ENCODE data around the gene SMIM5.

The SMIM5 gene

DNA sequence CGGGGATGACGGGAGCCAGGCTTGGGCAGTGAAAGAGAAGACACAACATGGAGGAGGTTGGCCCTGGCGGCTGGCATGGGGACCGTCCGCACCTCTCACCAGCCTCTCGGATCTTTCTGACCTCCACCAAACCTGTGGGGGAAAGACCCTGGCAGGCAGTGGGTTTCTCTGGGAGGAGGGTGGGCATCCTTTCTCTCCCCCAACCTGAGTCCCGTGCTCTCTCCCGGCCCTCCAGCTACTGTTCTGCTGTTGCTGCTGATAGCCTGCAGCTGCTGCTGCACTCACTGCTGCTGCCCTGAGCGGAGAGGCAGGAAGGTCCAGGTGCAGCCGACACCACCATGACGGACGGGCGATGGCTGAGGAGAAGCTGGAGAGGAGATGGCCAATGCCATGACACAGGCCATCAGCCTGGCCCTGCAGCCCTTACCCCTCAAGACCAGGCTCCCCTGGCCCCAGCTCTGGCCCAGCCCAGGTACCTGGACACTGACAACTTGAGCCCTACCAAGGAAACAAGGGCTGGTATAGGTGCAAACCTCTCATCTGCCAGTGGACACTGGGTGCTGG lies 7.4 kb downstream of the SMIM5 start:
- DNase-seq (ENCODE audit: low read depth), result no peak

DNA sequence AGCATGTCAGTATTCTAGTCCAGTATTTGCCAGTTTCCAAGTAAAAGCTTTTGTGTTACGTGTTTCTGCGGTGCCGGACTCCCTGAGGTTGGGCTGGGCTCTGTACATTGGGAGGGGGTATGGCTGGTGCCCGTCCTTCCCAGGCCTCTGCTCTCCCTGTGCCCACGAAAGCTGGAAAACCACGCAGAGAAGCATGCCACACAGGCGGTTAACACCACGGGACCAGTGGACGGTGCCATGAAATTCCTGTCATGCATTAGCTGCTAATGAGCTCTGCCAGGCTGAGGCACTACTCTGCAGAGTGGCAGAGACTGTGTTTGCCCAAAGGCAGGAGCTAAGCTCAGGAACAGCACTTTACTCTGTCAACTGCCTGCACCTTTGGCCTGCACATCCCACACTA lies 8.1 kb downstream of the SMIM5 start:
- DNase-seq (ENCODE audit: low read depth), result no peak

- no peak for DNase-seq (ENCODE audit: low read depth)
Observed at GRCh38 chr17:75642182-75642783, 9.0 kb downstream of the SMIM5 start.

DNA sequence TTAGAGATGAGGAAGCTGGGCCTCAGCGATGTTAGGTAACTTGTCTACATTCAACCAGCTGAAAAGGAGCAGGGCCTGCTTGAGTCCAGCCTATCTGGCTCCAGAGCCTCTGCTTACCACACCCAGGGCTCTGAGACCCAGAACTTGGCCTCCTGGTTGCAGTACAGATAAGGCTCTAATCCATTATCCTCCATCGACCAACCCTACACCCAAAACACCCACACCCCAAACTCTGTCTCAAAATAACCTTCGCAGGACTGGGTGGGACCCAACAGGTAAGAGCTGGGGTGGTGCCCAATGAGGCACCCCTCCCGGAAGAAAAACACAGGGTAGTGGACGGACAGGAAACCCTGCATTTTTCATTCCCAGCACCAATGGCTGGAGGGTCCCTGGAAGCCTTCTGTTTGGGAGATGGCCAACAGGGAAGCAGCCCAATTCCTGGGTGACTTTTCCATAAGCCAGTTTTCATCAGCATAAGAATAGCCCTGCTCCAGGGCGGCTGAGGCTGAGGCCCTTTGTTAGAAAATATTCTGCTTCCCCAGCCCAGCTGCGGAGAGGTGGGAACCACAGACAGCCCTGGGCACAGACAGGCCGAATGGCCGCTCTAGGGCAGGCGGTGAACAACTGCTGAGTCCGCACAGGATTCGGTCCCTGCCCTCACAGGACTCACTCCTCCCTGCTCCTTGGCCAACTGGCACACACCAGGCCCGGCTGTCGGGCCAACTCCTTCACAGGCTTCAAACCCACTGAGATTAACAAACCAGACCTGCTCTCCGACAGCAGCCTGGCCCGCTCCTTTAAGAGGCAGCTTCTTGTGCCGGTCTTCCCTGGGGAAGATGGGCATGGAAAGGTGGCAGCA lies 9.8 kb downstream of the SMIM5 start:
- DNase-seq (ENCODE audit: low read depth), result no peak

DNA sequence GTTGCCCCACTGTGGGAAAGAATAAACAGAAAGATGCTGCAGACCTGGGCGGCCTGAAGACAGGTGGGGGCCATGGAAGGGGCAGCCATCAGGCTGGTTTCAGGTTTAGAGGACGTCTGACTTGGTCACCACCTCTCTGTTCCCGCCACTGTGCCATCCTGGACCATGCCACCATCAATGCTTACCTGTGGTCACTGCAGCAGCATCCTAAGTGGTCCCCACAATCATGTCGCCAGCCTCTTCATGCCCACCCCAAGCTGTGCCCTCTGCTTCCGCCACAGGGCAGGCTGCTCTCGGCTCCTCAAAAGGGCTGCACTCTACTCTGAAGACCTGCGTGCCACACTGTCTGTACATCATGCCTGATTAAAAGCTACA lies 10.4 kb downstream of the SMIM5 start:
- DNase-seq (ENCODE audit: low read depth), result no peak

DNA sequence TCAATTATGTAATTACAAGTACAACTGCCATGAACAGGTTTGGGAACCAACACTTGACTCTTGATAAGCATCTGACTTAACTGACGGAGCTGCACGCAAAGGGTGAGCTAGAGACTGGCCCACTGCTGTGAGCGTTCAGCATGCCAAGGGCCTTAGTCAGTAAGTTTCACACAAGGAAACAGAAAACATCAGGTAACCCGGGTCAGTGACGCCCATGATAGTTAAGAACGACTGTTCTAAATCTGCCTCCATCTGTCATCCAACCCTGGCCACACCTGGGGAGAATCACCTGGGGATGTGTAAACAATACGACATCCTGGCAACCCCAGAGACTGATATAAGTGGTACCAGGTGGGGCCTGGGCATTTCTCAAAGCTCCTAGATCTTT lies 12.3 kb downstream of the SMIM5 start:
- no peak for DNase-seq (ENCODE audit: low read depth)

- no peak for DNase-seq (ENCODE audit: low read depth)
Observed at GRCh38 chr17:75645889-75646637, 12.8 kb downstream of the SMIM5 start.

DNA sequence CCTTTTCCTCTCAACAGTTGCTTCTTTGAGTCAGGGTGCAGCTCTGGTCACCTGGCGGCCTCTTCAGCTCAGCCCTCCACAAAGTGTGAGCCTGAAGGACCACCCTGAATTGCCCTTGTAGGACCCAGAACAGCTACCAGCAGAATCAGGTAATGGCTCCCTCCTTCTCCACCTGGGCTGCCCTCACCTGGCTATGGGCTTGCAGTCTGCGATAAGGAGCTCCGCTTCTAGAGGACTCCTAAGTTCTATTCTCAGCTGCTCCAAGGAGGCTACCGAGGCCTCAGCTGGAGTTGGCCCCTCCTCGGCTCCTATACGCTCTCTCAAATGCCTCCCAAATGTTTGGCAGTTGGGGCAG lies 13.4 kb downstream of the SMIM5 start:
- no peak for DNase-seq (ENCODE audit: low read depth)

DNA sequence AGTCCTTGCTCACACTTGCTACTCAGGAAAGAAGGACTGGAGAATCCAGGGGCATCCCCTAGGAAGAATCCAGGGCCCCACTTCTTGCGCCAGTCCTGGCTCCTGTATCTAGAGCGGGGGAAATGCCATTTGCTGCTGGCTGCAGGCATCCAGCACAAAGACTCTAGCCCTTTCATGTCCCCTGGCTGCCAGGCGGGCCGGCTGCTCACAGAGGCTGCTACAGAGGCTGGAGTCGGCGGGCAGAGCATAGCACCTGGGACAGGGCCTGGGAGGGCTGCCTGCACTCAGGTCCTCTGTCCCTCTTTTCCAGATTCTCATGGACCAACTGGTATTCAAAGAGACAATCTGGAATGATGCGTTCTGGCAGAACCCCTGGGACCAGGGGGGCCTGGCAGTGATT lies 13.8 kb downstream of the SMIM5 start:
- DNase-seq (ENCODE audit: low read depth), result no peak

DNA sequence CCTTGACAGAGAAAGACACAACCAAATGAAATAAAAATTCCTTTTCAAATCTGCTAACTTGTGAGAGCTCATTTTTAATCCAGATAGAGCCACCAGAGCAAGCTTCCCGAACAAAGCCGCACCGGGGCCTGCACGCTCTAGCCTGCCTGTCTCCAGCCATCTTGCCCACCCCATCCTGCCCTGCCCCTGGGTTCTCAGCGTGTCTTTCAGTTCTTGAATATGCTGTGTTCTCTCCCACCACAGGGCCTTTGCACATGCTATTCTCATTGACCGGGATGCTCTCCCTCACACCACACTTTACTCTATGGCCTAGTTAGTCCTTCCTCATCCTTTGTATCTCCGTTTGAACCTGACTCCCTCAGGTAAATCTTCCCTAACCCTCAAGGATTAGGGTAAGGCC lies 14.7 kb downstream of the SMIM5 start:
- DNase-seq (ENCODE audit: low read depth), result no peak

DNA sequence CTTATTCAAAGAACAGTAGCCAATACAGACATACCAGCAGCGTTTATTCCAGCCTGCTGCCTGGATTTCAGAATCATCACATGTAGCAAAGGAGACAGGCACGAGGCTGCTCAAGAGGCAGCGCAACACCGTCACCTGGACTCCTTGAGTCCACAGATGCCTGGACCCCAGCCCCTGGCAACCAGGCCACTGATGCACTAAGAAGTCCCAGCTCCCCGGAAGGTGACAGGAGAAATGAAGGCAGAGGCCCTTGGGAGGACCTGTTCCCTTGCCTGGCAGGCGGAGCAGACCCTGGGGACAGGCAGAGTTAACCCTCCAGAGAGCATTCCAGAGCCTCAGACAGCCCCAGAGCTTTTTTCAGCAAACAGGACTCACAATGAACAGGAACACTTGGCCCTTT lies 16.5 kb downstream of the SMIM5 start:
- no peak for DNase-seq (ENCODE audit: low read depth)

- DNase-seq (ENCODE audit: low read depth), result no peak
Observed at GRCh38 chr17:75650874-75651273, 17.6 kb downstream of the SMIM5 start.

- no peak for DNase-seq (ENCODE audit: low read depth)
Observed at GRCh38 chr17:75652341-75652740, 19.1 kb downstream of the SMIM5 start.

DNA sequence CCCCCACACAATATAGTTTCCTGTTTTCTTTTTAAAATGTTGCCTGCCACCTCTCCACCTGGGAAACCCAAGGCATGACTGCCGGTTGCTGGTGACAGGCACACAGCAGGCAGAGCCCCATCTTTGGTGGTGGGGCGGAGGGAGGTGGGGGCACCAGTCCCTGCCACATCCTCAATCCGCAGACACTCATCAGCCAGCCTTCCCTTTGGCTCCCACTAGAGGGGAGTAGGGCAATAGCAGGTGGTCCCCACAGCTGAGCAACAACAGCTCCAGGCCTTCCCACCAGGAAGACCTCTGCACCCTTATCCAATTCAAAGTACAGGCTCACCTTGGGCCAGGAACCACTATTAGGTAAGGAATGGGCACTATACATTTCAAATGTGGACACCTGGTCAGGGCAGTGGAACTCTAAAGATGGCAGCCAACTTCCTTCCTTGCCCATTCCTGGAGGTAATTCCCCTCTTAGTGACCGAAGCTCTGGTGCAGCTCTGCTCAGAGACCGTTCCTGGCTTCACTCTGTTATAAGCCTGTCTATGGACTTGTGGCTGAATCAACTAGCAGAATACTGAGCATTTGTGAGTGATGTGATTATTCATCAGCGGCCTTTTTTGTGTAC lies 19.8 kb downstream of the SMIM5 start:
- DNase-seq (ENCODE audit: low read depth), result no peak

GRCh38 chr17:75654176-75654575 lies 20.9 kb downstream of the SMIM5 start:
- DNase-seq (ENCODE audit: low read depth), result no peak

GRCh38 chr17:75658237-75658636 lies 25.0 kb downstream of the SMIM5 start:
- DNase-seq (ENCODE audit: low read depth), result no peak

- DNase-seq (ENCODE audit: low read depth), result no peak
Observed at GRCh38 chr17:75661531-75661930, 28.3 kb downstream of the SMIM5 start.

DNA sequence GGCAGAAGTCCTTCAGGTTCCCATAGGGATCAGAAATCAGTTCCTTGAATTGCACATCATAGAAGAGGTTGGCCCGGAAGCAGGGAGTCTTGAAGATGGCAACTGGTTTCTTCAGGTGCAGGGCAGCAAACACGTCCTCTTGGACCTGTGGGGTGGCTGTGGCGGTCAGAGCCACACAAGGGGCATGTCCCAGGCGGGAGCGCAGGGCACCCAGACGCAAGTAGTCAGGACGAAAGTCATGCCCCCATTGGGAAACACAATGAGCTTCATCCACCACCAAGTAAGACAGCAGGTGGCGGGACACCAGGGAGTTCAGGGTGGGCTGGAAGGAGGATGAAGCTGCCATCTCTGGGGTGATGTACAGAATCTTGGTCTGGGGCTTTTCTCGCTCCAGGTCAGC lies 29.3 kb downstream of the SMIM5 start:
- no peak for DNase-seq (ENCODE audit: low read depth)

GRCh38 chr17:75664099-75664549 lies 30.9 kb downstream of the SMIM5 start:
- DNase-seq (ENCODE audit: low read depth), result no peak

GRCh38 chr17:75665981-75666380 lies 32.7 kb downstream of the SMIM5 start:
- no peak for DNase-seq (ENCODE audit: low read depth)

GRCh38 chr17:75666959-75667790 lies 33.9 kb downstream of the SMIM5 start, which contains the start of the genes RECQL5 and SAP30BP:
RECQL5 (minus strand) TSS chr17:75667154; CDS start chr17:75666557, 597 bp downstream.
SAP30BP (plus strand) TSS chr17:75667338; CDS start chr17:75667373, 35 bp downstream.
- peak; percentile 96 for DNase-seq (ENCODE audit: low read depth)
